ENCODE results near the gene LSR. TPM values are rescaled to one million over a fixed set of nuclear protein-coding genes. Genes with fewer than 3 reads are reported as not detected.

The LSR gene
- total and polyA plus RNA-seq, 2 experiments from 2014 or later, result 116 to 212 TPM

GRCh38 chr19:35207391-35207871 is 41.4 kb upstream of the LSR start:
- Mint-ChIP-seq H3K27me3 (ENCODE audit: insufficient read depth, low read depth, poor library complexity) (peaks cover 5% of the 10 kb centered on the region), H3K9me3 (peaks cover 3% of the 10 kb centered on the region; the same call in 2 of the 3 replicates), H3K27ac (no peak overlapping the region), H3K4me3 (no peak overlapping the region), H3K36me3 (ENCODE audit: low read depth) (peaks cover 5% of the 10 kb centered on the region; the same call in 2 of the 3 replicates), H3K4me1 (peaks cover 36% of the 10 kb centered on the region)
- H3F3A ChIP-seq (replicated peaks; ENCODE audit: low read depth), result peaks cover 4% of the 10 kb centered on the region; the same call in 1 of the 2 replicates
- no peak overlapping the region for H3K4me3 ChIP-seq
- no peak overlapping the region for H3K27ac ChIP-seq (ENCODE audit: low read depth)
- peaks cover 26% of the 10 kb centered on the region for H3K4me1 ChIP-seq (ENCODE audit: insufficient read depth)
- peaks cover 9% of the 10 kb centered on the region; the same call in 1 of the 2 replicates for H3K9me2 ChIP-seq (ENCODE audit: insufficient read depth)
- H3K79me2 ChIP-seq (replicated peaks; ENCODE audit: insufficient read depth), result no peaks in the 10 kb centered on the region
- TF ChIP-seq POLR2AphosphoS5 (IDR thresholded peaks at IDR 0.05; ENCODE audit: low read depth), result no peak
- TF ChIP-seq ZNF331 (CRISPR knock-in tag; IDR thresholded peaks at IDR 0.05; ENCODE audit: low read depth), result no peak
- TF ChIP-seq NANOG (IDR thresholded peaks at IDR 0.05; ENCODE audit: borderline replicate concordance), result no peak
- no peak for TF ChIP-seq CTCF (conservative IDR thresholded peaks at IDR 0.05; ENCODE audit: low read depth in 2 of 2)
- no peak for TF ChIP-seq EZH2phosphoT487 (IDR thresholded peaks at IDR 0.05; ENCODE audit: unreplicated experiment)
- no peak for TF ChIP-seq JUNB (IDR thresholded peaks at IDR 0.05; ENCODE audit: unreplicated experiment)
- TF ChIP-seq ZNF114 (CRISPR knock-in tag; IDR thresholded peaks at IDR 0.05), result no peak
- no peak for TF ChIP-seq ZNF462 (CRISPR knock-in tag; IDR thresholded peaks at IDR 0.05)
- TF ChIP-seq ETS1 (IDR thresholded peaks at IDR 0.05), result no peak
- no peak for TF ChIP-seq STAT1 (IDR thresholded peaks at IDR 0.05; ENCODE audit: unreplicated experiment)
- TF ChIP-seq REST (IDR thresholded peaks at IDR 0.05; ENCODE audit: unreplicated experiment), result no peak
- TF ChIP-seq CREB1 (CRISPR knock-in tag; IDR thresholded peaks at IDR 0.05; ENCODE audit: low read depth), result no peak
- TF ChIP-seq EZH2 (IDR thresholded peaks at IDR 0.05; ENCODE audit: low read depth, unreplicated experiment), result no peak
- DNase-seq (ENCODE audit: low spot score), result no peak
- H3K4me2 ChIP-seq, result no peak overlapping the region
- no peaks in the 10 kb centered on the region for H3K36me3 ChIP-seq (ENCODE audit: insufficient read depth)
- H4K20me1 ChIP-seq (replicated peaks; ENCODE audit: insufficient read depth), result no peaks in the 10 kb centered on the region
- H3K27me3 ChIP-seq (ENCODE audit: insufficient read depth), result no peaks in the 10 kb centered on the region
- no peak overlapping the region for H2AFZ ChIP-seq
- no peak for ATAC-seq
